ENCODE data around the gene UBQLN4. TPM values are rescaled to one million over a fixed set of nuclear protein-coding genes. Genes with fewer than 3 reads are reported as not detected.

UBQLN4 gene
- total and polyA plus RNA-seq, 4 donors: 7.4 to 17.8 (median 11.3) TPM

DNA sequence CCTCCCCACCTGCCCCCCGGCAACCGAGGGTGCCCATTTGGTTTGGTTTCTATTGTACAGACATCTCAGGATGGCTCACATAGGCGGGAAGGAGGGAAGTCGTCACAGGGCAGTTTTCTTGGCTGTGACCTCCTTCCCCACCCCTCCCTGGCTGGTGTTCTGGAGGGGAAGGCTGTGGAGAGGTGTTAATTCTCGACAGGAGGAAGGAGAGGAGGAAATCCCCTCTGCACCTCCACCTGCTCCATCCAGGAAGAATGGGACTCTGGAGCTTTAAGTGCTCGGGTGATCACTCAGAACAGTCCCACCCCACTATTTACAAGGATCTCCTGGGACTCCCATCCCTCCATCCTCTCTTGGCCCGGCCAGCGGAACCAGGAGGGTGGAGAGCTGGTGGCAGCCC is 21.1 kb upstream of the UBQLN4 start:
- no peak for DNase-seq (ENCODE audit: low spot score)
- Histone ChIP-seq H3K27me3 (ENCODE audit: control insufficient read depth in 4 of 4, insufficient read depth in 4 of 4, low read length in 3 of 4) (no peaks in the 10 kb centered on the region), H3K4me3 (ENCODE audit: low read depth in 1 of 3, low read length in 3 of 3) (no peak overlapping the region), H3K27ac (ENCODE audit: low read depth in 1 of 2, low read length in 2 of 2) (no peak overlapping the region), H3K9ac (ENCODE audit: low read depth in 1 of 2, low read length in 2 of 2) (no peak overlapping the region), H3K4me1 (ENCODE audit: control insufficient read depth in 4 of 4, insufficient read depth in 4 of 4, low read length in 3 of 4) (peaks cover 10 to 41% (median 29%) of the 10 kb centered on the region in 4 donors), H3K9me3 (ENCODE audit: control insufficient read depth in 4 of 4, low read length in 3 of 4) (no peaks in the 10 kb centered on the region), H3K36me3 (ENCODE audit: control insufficient read depth in 4 of 4, insufficient read depth in 3 of 4, low read depth in 1 of 4, low read length in 3 of 4) (no peaks in the 10 kb centered on the region)
- 77% methylated on average over 8 of the region's 8 CpGs for WGBS
- TF ChIP-seq RAD21 (IDR thresholded peaks at IDR 0.05) (no peak), NR2F2 (IDR thresholded peaks at IDR 0.05) (no peak), RXRA (IDR thresholded peaks at IDR 0.05) (no peak), FOXA1 (IDR thresholded peaks at IDR 0.05) (no peak), YY1 (IDR thresholded peaks at IDR 0.05) (no peak), SP1 (IDR thresholded peaks at IDR 0.05) (no peak), EGR1 (IDR thresholded peaks at IDR 0.05; ENCODE audit: low read depth in 2 of 2) (no peak), FOXA2 (IDR thresholded peaks at IDR 0.05) (no peak), GABPA (IDR thresholded peaks at IDR 0.05 in 1 of 2, conservative IDR thresholded peaks at IDR 0.05 in 1 of 2) (no peak), HNF4G (IDR thresholded peaks at IDR 0.05) (no peak), HNF4A (conservative IDR thresholded peaks at IDR 0.05) (no peak), JUND (IDR thresholded peaks at IDR 0.05) (no peak)
- TF ChIP-seq, protein P1, sequence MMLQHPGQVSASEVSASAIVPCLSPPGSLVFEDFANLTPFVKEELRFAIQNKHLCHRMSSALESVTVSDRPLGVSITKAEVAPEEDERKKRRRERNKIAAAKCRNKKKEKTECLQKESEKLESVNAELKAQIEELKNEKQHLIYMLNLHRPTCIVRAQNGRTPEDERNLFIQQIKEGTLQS (IDR thresholded peaks at IDR 0.05): no peak
- TF ChIP-seq, protein P2, sequence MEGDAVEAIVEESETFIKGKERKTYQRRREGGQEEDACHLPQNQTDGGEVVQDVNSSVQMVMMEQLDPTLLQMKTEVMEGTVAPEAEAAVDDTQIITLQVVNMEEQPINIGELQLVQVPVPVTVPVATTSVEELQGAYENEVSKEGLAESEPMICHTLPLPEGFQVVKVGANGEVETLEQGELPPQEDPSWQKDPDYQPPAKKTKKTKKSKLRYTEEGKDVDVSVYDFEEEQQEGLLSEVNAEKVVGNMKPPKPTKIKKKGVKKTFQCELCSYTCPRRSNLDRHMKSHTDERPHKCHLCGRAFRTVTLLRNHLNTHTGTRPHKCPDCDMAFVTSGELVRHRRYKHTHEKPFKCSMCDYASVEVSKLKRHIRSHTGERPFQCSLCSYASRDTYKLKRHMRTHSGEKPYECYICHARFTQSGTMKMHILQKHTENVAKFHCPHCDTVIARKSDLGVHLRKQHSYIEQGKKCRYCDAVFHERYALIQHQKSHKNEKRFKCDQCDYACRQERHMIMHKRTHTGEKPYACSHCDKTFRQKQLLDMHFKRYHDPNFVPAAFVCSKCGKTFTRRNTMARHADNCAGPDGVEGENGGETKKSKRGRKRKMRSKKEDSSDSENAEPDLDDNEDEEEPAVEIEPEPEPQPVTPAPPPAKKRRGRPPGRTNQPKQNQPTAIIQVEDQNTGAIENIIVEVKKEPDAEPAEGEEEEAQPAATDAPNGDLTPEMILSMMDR (IDR thresholded peaks at IDR 0.05; ENCODE audit: low read depth, low read length, missing input control): no peak
- TF ChIP-seq, protein P3, sequence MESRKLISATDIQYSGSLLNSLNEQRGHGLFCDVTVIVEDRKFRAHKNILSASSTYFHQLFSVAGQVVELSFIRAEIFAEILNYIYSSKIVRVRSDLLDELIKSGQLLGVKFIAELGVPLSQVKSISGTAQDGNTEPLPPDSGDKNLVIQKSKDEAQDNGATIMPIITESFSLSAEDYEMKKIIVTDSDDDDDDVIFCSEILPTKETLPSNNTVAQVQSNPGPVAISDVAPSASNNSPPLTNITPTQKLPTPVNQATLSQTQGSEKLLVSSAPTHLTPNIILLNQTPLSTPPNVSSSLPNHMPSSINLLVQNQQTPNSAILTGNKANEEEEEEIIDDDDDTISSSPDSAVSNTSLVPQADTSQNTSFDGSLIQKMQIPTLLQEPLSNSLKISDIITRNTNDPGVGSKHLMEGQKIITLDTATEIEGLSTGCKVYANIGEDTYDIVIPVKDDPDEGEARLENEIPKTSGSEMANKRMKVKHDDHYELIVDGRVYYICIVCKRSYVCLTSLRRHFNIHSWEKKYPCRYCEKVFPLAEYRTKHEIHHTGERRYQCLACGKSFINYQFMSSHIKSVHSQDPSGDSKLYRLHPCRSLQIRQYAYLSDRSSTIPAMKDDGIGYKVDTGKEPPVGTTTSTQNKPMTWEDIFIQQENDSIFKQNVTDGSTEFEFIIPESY (IDR thresholded peaks at IDR 0.05): no peak
- TF ChIP-seq, protein P4, sequence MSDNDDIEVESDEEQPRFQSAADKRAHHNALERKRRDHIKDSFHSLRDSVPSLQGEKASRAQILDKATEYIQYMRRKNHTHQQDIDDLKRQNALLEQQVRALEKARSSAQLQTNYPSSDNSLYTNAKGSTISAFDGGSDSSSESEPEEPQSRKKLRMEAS (IDR thresholded peaks at IDR 0.05): no peak

DNA sequence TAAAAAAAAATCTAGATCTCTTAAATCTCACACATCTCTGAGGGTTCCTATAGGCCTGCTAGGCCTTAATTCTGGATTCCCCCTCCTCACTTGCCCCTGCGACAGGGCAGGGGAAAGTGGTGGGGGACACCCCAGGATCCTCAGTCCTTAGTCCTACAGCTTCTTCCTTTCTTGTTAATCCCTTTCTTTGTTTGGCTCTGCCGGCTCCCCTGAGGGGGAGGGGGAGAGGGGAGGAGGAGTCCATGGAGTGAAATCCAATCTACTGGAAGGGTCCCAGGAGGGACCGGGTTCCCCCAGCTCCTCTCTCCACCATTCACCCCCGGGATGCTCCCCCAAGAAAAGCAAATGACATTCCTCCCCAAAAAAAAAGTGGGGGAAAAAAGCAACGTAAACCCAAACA is 20.1 kb upstream of the UBQLN4 start:
- H3K36me3 ChIP-seq (ENCODE audit: control insufficient read depth in 4 of 4, insufficient read depth in 3 of 4, low read depth in 1 of 4, low read length in 3 of 4): no peaks in the 10 kb centered on the region
- 63% methylated on average over 5 of the region's 5 CpGs for WGBS
- H3K4me1 ChIP-seq (ENCODE audit: control insufficient read depth in 4 of 4, insufficient read depth in 4 of 4, low read length in 3 of 4): peaks cover 11 to 45% (median 32%) of the 10 kb centered on the region in 4 donors

More for the DNA sequence above, 20.1 kb upstream of the UBQLN4 start:
- Histone ChIP-seq H3K4me3 (ENCODE audit: low read depth in 1 of 3, low read length in 3 of 3) (no peak overlapping the region), H3K9me3 (ENCODE audit: control insufficient read depth in 4 of 4, low read length in 3 of 4) (no peaks in the 10 kb centered on the region), H3K27me3 (ENCODE audit: control insufficient read depth in 4 of 4, insufficient read depth in 4 of 4, low read length in 3 of 4) (no peaks in the 10 kb centered on the region), H3K9ac (ENCODE audit: low read depth in 1 of 2, low read length in 2 of 2) (no peak overlapping the region), H3K27ac (ENCODE audit: low read depth in 1 of 2, low read length in 2 of 2) (no peak overlapping the region)
- DNase-seq (ENCODE audit: low spot score): no peak
- no peak for TF ChIP-seq TAF1 (conservative IDR thresholded peaks at IDR 0.05)
- TF ChIP-seq FOXA2 (IDR thresholded peaks at IDR 0.05): no peak

Measured in liver (tissue), 9 donors.